Measurements from ENCODE around the gene MLEC. TPM values are rescaled to one million over a fixed set of nuclear protein-coding genes. Genes with fewer than 3 reads are reported as not detected.

The MLEC gene
- total and polyA plus RNA-seq, 2 of the 13 experiments (the other 11 are each of a cell fraction or from before 2014, with no cell fraction given) = 49.8 to 156 TPM

DNA sequence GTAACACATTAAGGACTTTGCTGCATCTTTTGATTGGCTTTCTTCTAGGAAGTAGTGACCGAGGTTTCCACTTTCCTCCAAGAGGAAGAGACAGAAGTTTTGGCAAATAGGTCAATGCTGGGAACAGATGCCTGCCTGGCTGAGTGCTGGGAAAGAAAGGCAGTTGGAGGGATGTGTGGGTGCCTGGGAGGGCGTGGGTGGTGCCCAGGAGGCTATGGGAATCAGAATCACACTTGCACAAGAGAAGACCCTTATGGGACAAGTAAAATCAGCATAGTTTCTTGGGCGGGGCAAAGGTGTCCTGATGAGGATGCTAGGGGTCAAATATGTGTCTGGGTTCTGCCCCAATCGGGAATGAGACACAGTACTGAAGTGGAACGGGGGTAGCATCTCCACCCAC lies 37.8 kb downstream of the MLEC start:
- CTCF ChIA-PET (ENCODE audit: low intra/inter-chr PET ratio, low total read pairs) = no interaction called here

More for the DNA sequence above, 37.8 kb downstream of the MLEC start:
- 0 out of 6 replicates have a peak overlapping the region, but pooled peaks of 1 of the 3 experiments have one; percentile 80 for H3K4me3 ChIP-seq (replicated peaks in 1 of 3; ENCODE audit: insufficient read depth in 1 of 3, low read depth in 2 of 3, low read length in 3 of 3)
- no peak for FAIRE-seq
- peak overlapping the region; percentile 92 for H3K4me2 ChIP-seq (ENCODE audit: low read depth, low read length)
- intact Hi-C loops (cut with micrococcal nuclease; ENCODE audit: unreplicated experiment) (no loop called here), in situ Hi-C loops (cut with HindIII; ENCODE audit: extremely low pct_ligation_motif_present, low pct_unique_long_range_greater_than_20kb) (no loop called here)
- H3K36me3 ChIP-seq (replicated peaks in 1 of 2; ENCODE audit: control insufficient read depth in 1 of 2, insufficient read depth in 2 of 2, low read length in 2 of 2) = peaks cover 11 to 39% of the 10 kb centered on the region in 2 experiments
- no peak for ATAC-seq
- TF ChIP-seq ZNF20 (CRISPR knock-in tag; IDR thresholded peaks at IDR 0.05) = no peak
- TF ChIP-seq TEAD2 (CRISPR knock-in tag; IDR thresholded peaks at IDR 0.05) = no peak
- TF ChIP-seq, protein P1, sequence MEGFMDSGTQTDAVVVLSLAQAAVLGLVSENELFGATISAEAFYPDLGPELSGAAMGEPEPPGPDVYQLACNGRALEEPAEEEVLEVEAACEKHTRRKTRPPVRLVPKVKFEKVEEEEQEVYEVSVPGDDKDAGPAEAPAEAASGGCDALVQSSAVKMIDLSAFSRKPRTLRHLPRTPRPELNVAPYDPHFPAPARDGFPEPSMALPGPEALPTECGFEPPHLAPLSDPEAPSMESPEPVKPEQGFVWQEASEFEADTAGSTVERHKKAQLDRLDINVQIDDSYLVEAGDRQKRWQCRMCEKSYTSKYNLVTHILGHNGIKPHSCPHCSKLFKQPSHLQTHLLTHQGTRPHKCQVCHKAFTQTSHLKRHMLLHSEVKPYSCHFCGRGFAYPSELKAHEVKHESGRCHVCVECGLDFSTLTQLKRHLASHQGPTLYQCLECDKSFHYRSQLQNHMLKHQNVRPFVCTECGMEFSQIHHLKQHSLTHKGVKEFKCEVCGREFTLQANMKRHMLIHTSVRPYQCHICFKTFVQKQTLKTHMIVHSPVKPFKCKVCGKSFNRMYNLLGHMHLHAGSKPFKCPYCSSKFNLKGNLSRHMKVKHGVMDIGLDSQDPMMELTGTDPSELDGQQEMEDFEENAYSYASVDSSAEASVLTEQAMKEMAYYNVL (CRISPR knock-in tag; IDR thresholded peaks at IDR 0.05; ENCODE audit: borderline replicate concordance) = no peak
- no peak for TF ChIP-seq RFX3 (CRISPR knock-in tag; IDR thresholded peaks at IDR 0.05)
- no peak for TF ChIP-seq ZNF614 (CRISPR knock-in tag; IDR thresholded peaks at IDR 0.05; ENCODE audit: borderline replicate concordance)
- no peak for TF ChIP-seq PAWR (CRISPR knock-in tag; IDR thresholded peaks at IDR 0.05; ENCODE audit: borderline replicate concordance)
- TF ChIP-seq, protein P2, sequence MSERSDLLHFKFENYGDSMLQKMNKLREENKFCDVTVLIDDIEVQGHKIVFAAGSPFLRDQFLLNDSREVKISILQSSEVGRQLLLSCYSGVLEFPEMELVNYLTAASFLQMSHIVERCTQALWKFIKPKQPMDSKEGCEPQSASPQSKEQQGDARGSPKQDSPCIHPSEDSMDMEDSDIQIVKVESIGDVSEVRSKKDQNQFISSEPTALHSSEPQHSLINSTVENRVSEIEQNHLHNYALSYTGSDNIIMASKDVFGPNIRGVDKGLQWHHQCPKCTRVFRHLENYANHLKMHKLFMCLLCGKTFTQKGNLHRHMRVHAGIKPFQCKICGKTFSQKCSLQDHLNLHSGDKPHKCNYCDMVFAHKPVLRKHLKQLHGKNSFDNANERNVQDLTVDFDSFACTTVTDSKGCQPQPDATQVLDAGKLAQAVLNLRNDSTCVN (CRISPR knock-in tag; IDR thresholded peaks at IDR 0.05; ENCODE audit: borderline replicate concordance) = no peak
- TF ChIP-seq, protein P3, sequence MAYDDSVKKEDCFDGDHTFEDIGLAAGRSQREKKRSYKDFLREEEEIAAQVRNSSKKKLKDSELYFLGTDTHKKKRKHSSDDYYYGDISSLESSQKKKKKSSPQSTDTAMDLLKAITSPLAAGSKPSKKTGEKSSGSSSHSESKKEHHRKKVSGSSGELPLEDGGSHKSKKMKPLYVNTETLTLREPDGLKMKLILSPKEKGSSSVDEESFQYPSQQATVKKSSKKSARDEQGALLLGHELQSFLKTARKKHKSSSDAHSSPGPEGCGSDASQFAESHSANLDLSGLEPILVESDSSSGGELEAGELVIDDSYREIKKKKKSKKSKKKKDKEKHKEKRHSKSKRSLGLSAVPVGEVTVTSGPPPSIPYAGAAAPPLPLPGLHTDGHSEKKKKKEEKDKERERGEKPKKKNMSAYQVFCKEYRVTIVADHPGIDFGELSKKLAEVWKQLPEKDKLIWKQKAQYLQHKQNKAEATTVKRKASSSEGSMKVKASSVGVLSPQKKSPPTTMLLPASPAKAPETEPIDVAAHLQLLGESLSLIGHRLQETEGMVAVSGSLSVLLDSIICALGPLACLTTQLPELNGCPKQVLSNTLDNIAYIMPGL (CRISPR knock-in tag; IDR thresholded peaks at IDR 0.05; ENCODE audit: borderline replicate concordance in 1 of 2, low read depth in 1 of 2) = no peak
- no peak for DNase-seq (ENCODE audit: low spot score)
- H3K9ac ChIP-seq (ENCODE audit: insufficient read depth, low read depth, low read length) = no peak overlapping the region
- H3K27me3 ChIP-seq (ENCODE audit: control insufficient read depth in 1 of 2, insufficient read depth in 2 of 2, low read length in 2 of 2) = no peaks in the 10 kb centered on the region
- H3K79me2 ChIP-seq (ENCODE audit: insufficient read depth, low read length) = peaks cover 8% of the 10 kb centered on the region
- WGBS (ENCODE audit: low lambda C conversion rate) = 73% methylated on average over 5 of the region's 5 CpGs
- no TSS peak for BruUV-seq (replicated peaks)
- POLR2A ChIA-PET = interaction anchor here (1.2 kb wide), 1 partner anchor 256 kb away, joined by 3 read pairs; no protein-coding TSS in a partner anchor
- peaks cover 34% of the 10 kb centered on the region for H3K4me1 ChIP-seq (ENCODE audit: insufficient read depth, low read length)
- H3K9me3 ChIP-seq (ENCODE audit: low read length) = no peaks in the 10 kb centered on the region
- H3K27ac ChIP-seq (ENCODE audit: extremely low read length, insufficient read depth, low read length) = no peak overlapping the region
- H2AFZ ChIP-seq (ENCODE audit: low read length) = no peak overlapping the region
- no peaks in the 10 kb centered on the region for H4K20me1 ChIP-seq (ENCODE audit: insufficient read depth, low read length)
